Measurements from ENCODE around the gene ADGRL4. TPM values are rescaled to one million over a fixed set of nuclear protein-coding genes. Genes with fewer than 3 reads are reported as not detected.

The ADGRL4 gene
- total RNA-seq, 2 experiments from 2014 or later, result not detected

- Histone ChIP-seq H3K9me3 (ENCODE audit: control insufficient read depth in 1 of 2, insufficient read depth in 1 of 2, low read length in 2 of 2) (no peaks in the 10 kb centered on the region), H3K27me3 (ENCODE audit: control insufficient read depth in 1 of 2, insufficient read depth in 2 of 2, low read length in 2 of 2) (no peaks in the 10 kb centered on the region), H3K36me3 (ENCODE audit: insufficient read depth, low read length) (no peaks in the 10 kb centered on the region), H3K4me1 (ENCODE audit: insufficient read depth, low read length) (no peaks in the 10 kb centered on the region), H3K4me3 (ENCODE audit: low read length) (no peak overlapping the region), H3K27ac (ENCODE audit: low read depth in 1 of 2, low read length in 2 of 2) (no peak overlapping the region)
- intact Hi-C loops (cut with DNase I, micrococcal nuclease), result no loop called here
- no peaks in the 10 kb centered on the region for H3K4me1 Mint-ChIP-seq (ENCODE audit: low read depth)
- DNase-seq, result no peak
- no peak for ATAC-seq (ENCODE audit: poor library complexity)
- H3K36me3 Mint-ChIP-seq (ENCODE audit: low read depth), result no peaks in the 10 kb centered on the region
- no peaks in the 10 kb centered on the region for H3K27me3 Mint-ChIP-seq
- peaks cover 2% of the 10 kb centered on the region for H3K9me3 Mint-ChIP-seq
- ChIA-PET POLR2A (no interaction called here), CTCF (no interaction called here)
- no peak for TF ChIP-seq CTCF (IDR thresholded peaks at IDR 0.05)
- H3K4me3 Mint-ChIP-seq, result no peak overlapping the region
- no peak overlapping the region for H3K27ac Mint-ChIP-seq
Measured at GRCh38 chr1:78843546-78843945, 163.0 kb downstream of the ADGRL4 start.

- no peaks in the 10 kb centered on the region for H3K36me3 Mint-ChIP-seq (ENCODE audit: low read depth)
- no peaks in the 10 kb centered on the region for H3K27me3 ChIP-seq (ENCODE audit: control insufficient read depth in 1 of 2, insufficient read depth in 2 of 2, low read length in 2 of 2)
- H3K27me3 Mint-ChIP-seq, result no peaks in the 10 kb centered on the region
- POLR2A ChIA-PET, result no interaction called here
- H3K27ac Mint-ChIP-seq, result no peak overlapping the region
- ATAC-seq (ENCODE audit: poor library complexity), result no peak
- DNase-seq, result no peak
- no peak overlapping the region for H3K4me3 ChIP-seq (ENCODE audit: low read length)
- CTCF ChIA-PET, result no interaction called here
- peaks cover 2% of the 10 kb centered on the region for H3K9me3 Mint-ChIP-seq
- H3K4me1 ChIP-seq (ENCODE audit: insufficient read depth, low read length), result no peaks in the 10 kb centered on the region
- no peak for TF ChIP-seq CTCF (IDR thresholded peaks at IDR 0.05)
- H3K9me3 ChIP-seq (ENCODE audit: control insufficient read depth in 1 of 2, insufficient read depth in 1 of 2, low read length in 2 of 2), result no peaks in the 10 kb centered on the region
- intact Hi-C loops (cut with DNase I, micrococcal nuclease), result no loop called here
- H3K36me3 ChIP-seq (ENCODE audit: insufficient read depth, low read length), result no peaks in the 10 kb centered on the region
- no peak overlapping the region for H3K27ac ChIP-seq (ENCODE audit: low read depth in 1 of 2, low read length in 2 of 2)
- no peak overlapping the region for H3K4me3 Mint-ChIP-seq
- no peaks in the 10 kb centered on the region for H3K4me1 Mint-ChIP-seq (ENCODE audit: low read depth)
Measured at GRCh38 chr1:78843111-78843510, 163.4 kb downstream of the ADGRL4 start.

GRCh38 chr1:78840453-78841271 lies 165.9 kb downstream of the ADGRL4 start:
- Mint-ChIP-seq H3K9me3 (peaks cover 2% of the 10 kb centered on the region), H3K4me3 (no peak overlapping the region), H3K27me3 (no peaks in the 10 kb centered on the region), H3K36me3 (ENCODE audit: low read depth) (no peaks in the 10 kb centered on the region), H3K4me1 (ENCODE audit: low read depth) (peaks cover 13% of the 10 kb centered on the region), H3K27ac (no peak overlapping the region)
- intact Hi-C loops (cut with DNase I, micrococcal nuclease), result no loop called here
- no peak overlapping the region for H3K4me3 ChIP-seq (ENCODE audit: low read length)
- DNase-seq, result no peak
- H3K27ac ChIP-seq (ENCODE audit: low read depth in 1 of 2, low read length in 2 of 2), result no peak overlapping the region
- ATAC-seq (ENCODE audit: poor library complexity), result no peak
- no peaks in the 10 kb centered on the region for H3K4me1 ChIP-seq (ENCODE audit: insufficient read depth, low read length)
- H3K36me3 ChIP-seq (ENCODE audit: insufficient read depth, low read length), result no peaks in the 10 kb centered on the region
- no peaks in the 10 kb centered on the region for H3K9me3 ChIP-seq (ENCODE audit: control insufficient read depth in 1 of 2, insufficient read depth in 1 of 2, low read length in 2 of 2)
- POLR2A ChIA-PET, result no interaction called here
- no peaks in the 10 kb centered on the region for H3K27me3 ChIP-seq (ENCODE audit: control insufficient read depth in 1 of 2, insufficient read depth in 2 of 2, low read length in 2 of 2)
- CTCF ChIA-PET, result no interaction called here
- TF ChIP-seq CTCF (IDR thresholded peaks at IDR 0.05), result no peak
